HCT116 (cell line): Measurements from ENCODE around the gene UBR3. TPM values are rescaled to one million over a fixed set of nuclear protein-coding genes. Genes with fewer than 3 reads are reported as not detected.

Experiments used
- ATAC-seq: fragments of 200-7000 bp; cut with Tn5 transposase; 2 replicates; pipeline ENCODE4 v1.9.1; 2020; ENCODE audit warnings: mild to moderate bottlenecking, moderate library complexity
- BruUV-seq: library from RNA; stranded (reverse); fragments of 400-500 nt; replicated peaks from 2 replicates; lab custom pipeline; 2021; lab: Mats Ljungman, UMichigan
- CTCF ChIA-PET: fragments of 300-600 bp; sonication (Branson Sonifier 250); formaldehyde crosslinking; loops from one replicate; lab custom pipeline; 2021; ENCODE audit warnings: antibody characterized with exemption; lab: Charles Lee
- POLR2A ChIA-PET: fragments of 300-600, 350-600 bp; sonication (Branson Sonifier 250); formaldehyde crosslinking; loops from one replicate; lab custom pipeline; 2021; ENCODE audit warnings: antibody characterized with exemption; lab: Charles Lee
- RAD21 ChIA-PET, 2 experiments: fragments of 300-600 bp; sonication (Branson Sonifier 250); formaldehyde crosslinking; loops; one replicate each; lab custom pipeline; 2023; ENCODE audit warnings: low total read pairs in 2 of 2; ENCODE audit not compliant: uncharacterized antibody in 2 of 2, unreplicated experiment in 2 of 2, low non-redundant PET in 1 of 2; lab: Charles Lee
- DNase-seq: peaks from one replicate; pipeline ENCODE4 v3.0.0-alpha.2; 2010; ENCODE audit warnings: low read depth, low spot score
- H2AFZ ChIP-seq: fragments of 200-600 bp; shearing (Covaris generic), sonication (generic); 2 replicates; pipeline ENCODE4 v1.6.1; 2017; ENCODE audit warnings: low read depth, mixed run types, mixed read lengths, antibody characterized with exemption, low read length; ENCODE audit not compliant: poor library complexity, severe bottlenecking
- H3K27ac ChIP-seq: 2 replicates; pipeline ENCODE4 v1.5.1; 2012; ENCODE audit warnings: low read depth, low read length
- H3K27me3 ChIP-seq: fragments of 200-600 bp; sonication (generic); 2 replicates; pipeline ENCODE4 v1.6.1; 2016; ENCODE audit warnings: mixed run types, low read length, mixed read lengths; ENCODE audit not compliant: insufficient read depth
- H3K36me3 ChIP-seq, 2 experiments: fragments of 200-500 bp in 1 of 2; fragments of 200-600 bp in 1 of 2; sonication (Bioruptor generic) in 1 of 2; sonication (generic) in 1 of 2; 2 replicates each; pipeline versions ENCODE4 v1.5.1 to v1.6.1; 2014 to 2016; ENCODE audit warnings: low read length in 2 of 2, inconsistent platforms in 1 of 2, mixed read lengths in 1 of 2, mixed run types in 1 of 2; ENCODE audit not compliant: insufficient read depth in 2 of 2, control insufficient read depth in 1 of 2
- H3K4me1 ChIP-seq, 2 experiments: fragments of 200-600 bp in 1 of 2; sonication (generic) in 1 of 2; 2 replicates each; pipeline versions ENCODE4 v1.5.1 to v1.6.1; 2012 to 2017; ENCODE audit warnings: low read length in 2 of 2, inconsistent platforms in 1 of 2, mild to moderate bottlenecking in 1 of 2, mixed read lengths in 1 of 2, mixed run types in 1 of 2, moderate library complexity in 1 of 2; ENCODE audit not compliant: insufficient read depth in 2 of 2, control insufficient read depth in 1 of 2
- H3K4me2 ChIP-seq: fragments of 200-600 bp; sonication (generic); 2 replicates; pipeline ENCODE4 v1.6.1; 2017; ENCODE audit warnings: mixed run types, low read length, mixed read lengths
- H3K4me3 ChIP-seq, 2 experiments: fragments of 200-600 bp in 1 of 2; sonication (generic) in 1 of 2; replicated peaks in 1 of 2; 2 replicates each; pipeline ENCODE4 v1.5.1; 2011 to 2016; ENCODE audit warnings: low read length in 2 of 2, control low read depth in 1 of 2, low read depth in 1 of 2, mild to moderate bottlenecking in 1 of 2, mixed read lengths in 1 of 2, mixed run types in 1 of 2
- H3K79me2 ChIP-seq: fragments of 200-600 bp; sonication (generic); 2 replicates; pipeline ENCODE4 v1.6.1; 2017; ENCODE audit warnings: mild to moderate bottlenecking, mixed run types, low read length, moderate library complexity, mixed read lengths; ENCODE audit not compliant: insufficient read depth
- H3K9ac ChIP-seq: fragments of 200-600 bp; sonication (generic); 2 replicates; pipeline ENCODE4 v1.6.1; 2016; ENCODE audit warnings: low read length, mixed read lengths
- H3K9me2 ChIP-seq: fragments of 200-600 bp; sonication (generic), shearing (Covaris generic); 2 replicates; pipeline ENCODE4 v1.6.1; 2017; ENCODE audit warnings: mixed run types, mild to moderate bottlenecking, moderate library complexity; ENCODE audit not compliant: insufficient read depth
- H3K9me3 ChIP-seq, 2 experiments: fragments of 200-500 bp in 1 of 2; fragments of 200-600 bp in 1 of 2; sonication (Bioruptor generic) in 1 of 2; sonication (generic) in 1 of 2; 2 replicates each; pipeline ENCODE4 v1.6.1; 2014 to 2017; ENCODE audit warnings: low read length in 2 of 2, mixed read lengths in 2 of 2, inconsistent platforms in 1 of 2, low read depth in 1 of 2, mild to moderate bottlenecking in 1 of 2, mixed run types in 1 of 2, moderate library complexity in 1 of 2; ENCODE audit not compliant: control insufficient read depth in 1 of 2, insufficient read depth in 1 of 2
- H4K20me1 ChIP-seq: fragments of 200-600 bp; sonication (generic), shearing (Covaris generic); 2 replicates; pipeline ENCODE4 v1.6.1; 2017; ENCODE audit warnings: mixed run types, mild to moderate bottlenecking, moderate library complexity; ENCODE audit not compliant: insufficient read depth
- CBX3 ChIP-seq: IDR thresholded peaks from 2 replicates; pipeline ENCODE4 v1.6.1; 2012; ENCODE audit warnings: low read depth
- CEBPB ChIP-seq: IDR thresholded peaks from 2 replicates; pipeline ENCODE4 v1.6.1; 2012; ENCODE audit warnings: low read depth
- EGR1 ChIP-seq: IDR thresholded peaks from 2 replicates; pipeline ENCODE4 v1.6.1; 2012; ENCODE audit warnings: low read depth
- ELF1 ChIP-seq: IDR thresholded peaks from 2 replicates; pipeline ENCODE4 v1.6.1; 2012; ENCODE audit warnings: low read depth, borderline replicate concordance
- EZH2phosphoT487 ChIP-seq: fragments of 200-600 bp; IDR thresholded peaks from 2 replicates; pipeline ENCODE4 v1.6.1; 2018; ENCODE audit warnings: antibody characterized with exemption, borderline replicate concordance
- FOSL1 ChIP-seq: IDR thresholded peaks from 2 replicates; pipeline ENCODE4 v1.6.1; 2012; ENCODE audit warnings: low read depth
- JUND ChIP-seq: IDR thresholded peaks from 2 replicates; pipeline ENCODE4 v1.6.1; 2012
- MAX ChIP-seq: IDR thresholded peaks from 2 replicates; pipeline ENCODE4 v1.6.1; 2012
- POLR2A ChIP-seq: IDR thresholded peaks from 2 replicates; pipeline ENCODE4 v1.7.0; 2011; ENCODE audit warnings: borderline replicate concordance; ENCODE audit not compliant: insufficient read depth, insufficient read length; ENCODE audit errors: extremely low read depth
- POLR2AphosphoS5 ChIP-seq: IDR thresholded peaks from 2 replicates; pipeline ENCODE4 v1.6.1; 2011; ENCODE audit warnings: mild to moderate bottlenecking, low read depth, low read length, moderate library complexity
- SIN3A ChIP-seq: IDR thresholded peaks from 2 replicates; pipeline ENCODE4 v1.6.1; 2012; ENCODE audit warnings: low read depth
- SRF ChIP-seq: IDR thresholded peaks from 2 replicates; pipeline ENCODE4 v1.6.1; 2012; ENCODE audit warnings: low read depth
- TCF7L2 ChIP-seq: IDR thresholded peaks from 2 replicates; pipeline ENCODE4 v1.7.0; 2011; ENCODE audit warnings: borderline replicate concordance, inconsistent platforms; ENCODE audit not compliant: insufficient read depth, insufficient read length; ENCODE audit errors: extremely low read depth
- ZBTB33 ChIP-seq: IDR thresholded peaks from 2 replicates; pipeline ENCODE4 v1.6.1; 2011; ENCODE audit warnings: mild to moderate bottlenecking, low read length, moderate library complexity; ENCODE audit not compliant: insufficient replicate concordance; ENCODE audit errors: extremely low read depth
- ZFX ChIP-seq: fragments of 450-650 bp; IDR thresholded peaks from 2 replicates; pipeline ENCODE4 v1.6.1; 2017
- intact Hi-C: fragments of 100-400 bp; cut with micrococcal nuclease; formaldehyde crosslinking; loops from 2 replicates; pipeline ENCODE4 v1.10.0; 2022
- total RNA-seq: library from RNA; stranded (reverse); gene quantifications from one replicate; pipeline ENCODE4 v1.2.1, GENCODE V29; 2021; ENCODE audit not compliant: unreplicated experiment

The UBR3 gene
- total RNA-seq, 1 experiment from 2014 or later = 29.5 TPM

GRCh38 chr2:169976335-169976851 is 149.1 kb downstream of the UBR3 start:
- CTCF ChIA-PET = no interaction called here
- H3K9me2 ChIP-seq = no peaks in the 10 kb centered on the region

More at GRCh38 chr2:169976335-169976851, 149.1 kb downstream of the UBR3 start:
- peaks cover 5% of the 10 kb centered on the region; the same call in 1 of the 2 replicates for H3K79me2 ChIP-seq
- no peaks in the 10 kb centered on the region for H3K36me3 ChIP-seq
- no peaks in the 10 kb centered on the region for H3K4me1 ChIP-seq
- ATAC-seq (no peak), DNase-seq (no peak)
- intact Hi-C loops = no loop called here
- H3K27me3 ChIP-seq = no peaks in the 10 kb centered on the region
- no TSS peak for BruUV-seq
- H3K4me3 ChIP-seq = no peak overlapping the region
- H3K27ac ChIP-seq = no peak overlapping the region
- POLR2A ChIA-PET = no interaction called here
- RAD21 ChIA-PET = no interaction called here
- no peaks in the 10 kb centered on the region; a peak in 2 of 4 replicates for H3K9me3 ChIP-seq
- H4K20me1 ChIP-seq = no peaks in the 10 kb centered on the region
- no peak overlapping the region for H2AFZ ChIP-seq
- H3K9ac ChIP-seq = no peak overlapping the region
- TF ChIP-seq POLR2AphosphoS5 = no peak
- TF ChIP-seq CEBPB = no peak
- TF ChIP-seq EZH2phosphoT487 = no peak
- no peak for TF ChIP-seq JUND
- TF ChIP-seq POLR2A = no peak
- TF ChIP-seq ELF1 = no peak
- no peak for TF ChIP-seq MAX
- TF ChIP-seq ZFX = no peak
- TF ChIP-seq SIN3A = no peak
- TF ChIP-seq TCF7L2 = no peak
- no peak for TF ChIP-seq CBX3
- TF ChIP-seq ZBTB33 = no peak
- no peak for TF ChIP-seq EGR1
- no peak for TF ChIP-seq FOSL1
- no peak for TF ChIP-seq SRF
- H3K4me2 ChIP-seq = no peak overlapping the region
